ENCODE measurements around the gene PTGDS.

- TF ChIP-seq TAF1 (conservative IDR thresholded peaks at IDR 0.05) = no peak
- no peak for TF ChIP-seq CTCF (IDR thresholded peaks at IDR 0.05; ENCODE audit: low read depth, low read length, missing input control)
- no peak for TF ChIP-seq HNF4A (conservative IDR thresholded peaks at IDR 0.05)
- TF ChIP-seq RXRA (IDR thresholded peaks at IDR 0.05) = no peak
- TF ChIP-seq YY1 (IDR thresholded peaks at IDR 0.05) = no peak
- no peak for TF ChIP-seq REST (IDR thresholded peaks at IDR 0.05)
Observed at GRCh38 chr9:136982232-136983051, 5.1 kb downstream of the PTGDS start, which contains the start of gene LCNL1.
